ENCODE results near the gene RTN4RL1. TPM values are rescaled to one million over a fixed set of nuclear protein-coding genes. Genes with fewer than 3 reads are reported as not detected.

The RTN4RL1 gene
- total and polyA plus RNA-seq, 2 donors from 2014 or later, result 2.0 to 10.7 TPM

GRCh38 chr17:2064147-2064489 lies 39.0 kb upstream of the RTN4RL1 start:
- peak overlapping the region; percentile 2 to 56 for H3K27ac ChIP-seq (ENCODE audit: low read depth in 2 of 2, low read length in 2 of 2)
- H3K4me1 ChIP-seq (ENCODE audit: control insufficient read depth in 2 of 3, insufficient read depth in 2 of 3, low read depth in 1 of 3, low read length in 3 of 3), result peaks cover 0 to 18% (median 7%) of the 10 kb centered on the region in 3 donors
- peaks cover 0 to 6% (median 0%) of the 10 kb centered on the region in 3 donors for H3K36me3 ChIP-seq (ENCODE audit: control insufficient read depth in 2 of 3, insufficient read depth in 3 of 3, low read length in 3 of 3)
- DNase-seq, result peak in 1 of 5 donors; percentile 24
- H3K9me3 ChIP-seq (ENCODE audit: control insufficient read depth in 2 of 3, insufficient read depth in 1 of 3, low read length in 3 of 3), result no peaks in the 10 kb centered on the region
- peaks cover 2% of the 10 kb centered on the region for H3K27me3 ChIP-seq (ENCODE audit: control insufficient read depth, insufficient read depth, low read length)
- no peak overlapping the region for H3K9ac ChIP-seq (ENCODE audit: low read length in 3 of 3)
- no peak overlapping the region for H3K4me3 ChIP-seq (ENCODE audit: low read length in 3 of 3)
- intact Hi-C loops (cut with DNase I), result no loop called here
- FAIRE-seq, result no peak
- no peak for TF ChIP-seq CTCF (IDR thresholded peaks at IDR 0.05; ENCODE audit: borderline replicate concordance, extremely low read depth, insufficient read depth)

DNA sequence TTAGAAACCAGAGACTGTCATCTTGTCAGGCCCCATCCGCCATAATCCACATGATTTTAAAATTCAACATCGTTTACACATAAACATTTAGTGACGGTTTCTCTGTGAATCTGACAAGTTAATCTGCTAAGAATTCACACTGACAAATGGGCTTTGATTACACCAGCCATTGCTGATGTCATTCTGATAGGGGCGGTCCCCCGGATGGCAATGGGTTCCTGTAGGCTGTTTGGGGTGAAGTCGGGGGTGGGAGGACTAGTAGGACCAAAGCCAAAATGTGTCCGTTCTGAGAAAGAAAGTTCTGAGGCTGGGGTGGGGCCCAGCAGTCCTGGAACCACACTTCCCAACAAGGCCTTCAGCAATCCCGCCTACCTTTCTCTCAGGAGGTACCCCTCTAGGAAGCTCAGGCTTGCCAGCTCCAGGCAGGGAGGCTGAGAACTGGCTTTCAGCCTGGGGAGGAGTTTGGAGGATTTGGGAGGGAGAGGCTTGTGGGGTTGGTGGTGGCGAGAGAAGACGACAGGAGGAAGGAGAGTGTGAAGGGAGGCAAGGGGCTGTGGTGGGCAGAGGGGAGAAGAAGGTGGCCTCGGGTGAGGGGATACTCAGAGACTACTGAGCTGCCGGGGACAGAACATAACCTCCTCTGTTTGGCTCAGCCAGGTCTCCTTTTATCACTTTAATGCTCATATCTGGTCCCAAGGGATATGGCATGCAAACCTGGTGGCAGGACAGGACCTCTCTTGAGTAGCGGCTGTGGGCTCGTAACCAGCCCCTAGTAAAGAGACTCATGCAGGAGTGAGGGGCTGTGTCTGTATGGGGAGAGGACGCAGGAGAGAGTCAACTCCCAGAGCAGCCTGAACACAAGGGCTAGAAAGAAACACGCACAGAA lies 38.4 kb upstream of the RTN4RL1 start:
- no peak overlapping the region for H3K9ac ChIP-seq (ENCODE audit: low read length in 3 of 3)
- peaks cover 2% of the 10 kb centered on the region for H3K27me3 ChIP-seq (ENCODE audit: control insufficient read depth, insufficient read depth, low read length)
- no peak overlapping the region for H3K4me3 ChIP-seq (ENCODE audit: low read length in 3 of 3)
- no peak for TF ChIP-seq CTCF (IDR thresholded peaks at IDR 0.05; ENCODE audit: borderline replicate concordance, extremely low read depth, insufficient read depth)
- intact Hi-C loops (cut with DNase I), result no loop called here
- FAIRE-seq (no peak), DNase-seq (peak in 4 of 5 donors; percentile 8 to 70 (median 34))
- H3K27ac ChIP-seq (ENCODE audit: low read depth in 2 of 2, low read length in 2 of 2), result peak overlapping the region; percentile 2 to 56
- H3K36me3 ChIP-seq (ENCODE audit: control insufficient read depth in 2 of 3, insufficient read depth in 3 of 3, low read length in 3 of 3), result peaks cover 0 to 6% (median 0%) of the 10 kb centered on the region in 3 donors
- peaks cover 0 to 18% (median 7%) of the 10 kb centered on the region in 3 donors for H3K4me1 ChIP-seq (ENCODE audit: control insufficient read depth in 2 of 3, insufficient read depth in 2 of 3, low read depth in 1 of 3, low read length in 3 of 3)
- H3K9me3 ChIP-seq (ENCODE audit: control insufficient read depth in 2 of 3, insufficient read depth in 1 of 3, low read length in 3 of 3), result no peaks in the 10 kb centered on the region

DNA sequence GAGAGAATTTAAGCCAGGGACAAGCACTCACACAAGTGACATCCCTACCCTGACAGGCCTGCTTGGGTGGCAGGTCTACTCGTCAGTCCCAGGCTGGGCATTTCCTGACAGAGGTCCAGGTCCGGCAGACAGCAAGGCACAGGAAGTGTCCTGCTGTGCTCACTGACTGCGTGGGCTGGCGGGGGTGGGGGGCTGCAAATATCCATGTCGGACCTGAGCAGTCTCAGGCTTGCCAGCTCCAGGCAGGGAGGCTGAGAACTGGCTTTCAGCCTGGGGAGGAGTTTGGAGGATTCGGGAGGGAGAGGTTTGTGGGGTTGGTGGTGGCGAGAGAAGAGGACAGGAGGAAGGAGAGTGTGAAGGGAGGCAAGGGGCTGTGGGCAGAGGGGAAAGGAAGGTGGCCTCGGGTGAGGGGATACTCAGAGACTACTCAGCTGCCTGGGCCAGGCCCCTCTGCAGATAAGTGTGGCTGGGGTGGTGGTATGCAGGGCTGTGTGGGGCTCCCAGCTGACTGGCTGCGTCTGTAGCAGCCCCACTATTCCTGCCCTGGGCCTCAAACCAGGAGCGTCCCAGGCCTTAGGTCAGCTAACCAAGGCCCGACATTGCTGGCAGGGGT lies 37.5 kb upstream of the RTN4RL1 start:
- Histone ChIP-seq H3K36me3 (ENCODE audit: control insufficient read depth in 2 of 3, insufficient read depth in 3 of 3, low read length in 3 of 3) (peaks cover 0 to 6% (median 0%) of the 10 kb centered on the region in 3 donors), H3K4me1 (ENCODE audit: control insufficient read depth in 2 of 3, insufficient read depth in 2 of 3, low read depth in 1 of 3, low read length in 3 of 3) (peaks cover 0 to 18% (median 7%) of the 10 kb centered on the region in 3 donors), H3K4me3 (ENCODE audit: low read length in 3 of 3) (no peak overlapping the region), H3K9me3 (ENCODE audit: control insufficient read depth in 2 of 3, insufficient read depth in 1 of 3, low read length in 3 of 3) (no peaks in the 10 kb centered on the region), H3K27ac (ENCODE audit: low read depth in 2 of 2, low read length in 2 of 2) (peak overlapping the region; percentile 56 to 60), H3K9ac (ENCODE audit: low read length in 3 of 3) (no peak overlapping the region), H3K27me3 (ENCODE audit: control insufficient read depth, insufficient read depth, low read length) (peaks cover 5% of the 10 kb centered on the region)
- TF ChIP-seq CTCF (IDR thresholded peaks at IDR 0.05; ENCODE audit: borderline replicate concordance, extremely low read depth, insufficient read depth), result no peak
- FAIRE-seq, result no peak
- DNase-seq, result peak in 3 of 5 donors; percentile 40 to 70 (median 40)
- intact Hi-C loops (cut with DNase I), result no loop called here
